ENCODE measurements around the gene CTSE. TPM values are rescaled to one million over a fixed set of nuclear protein-coding genes. Genes with fewer than 3 reads are reported as not detected.

CTSE gene
- total RNA-seq, 1 experiment from 2014 or later, result not detected

DNA sequence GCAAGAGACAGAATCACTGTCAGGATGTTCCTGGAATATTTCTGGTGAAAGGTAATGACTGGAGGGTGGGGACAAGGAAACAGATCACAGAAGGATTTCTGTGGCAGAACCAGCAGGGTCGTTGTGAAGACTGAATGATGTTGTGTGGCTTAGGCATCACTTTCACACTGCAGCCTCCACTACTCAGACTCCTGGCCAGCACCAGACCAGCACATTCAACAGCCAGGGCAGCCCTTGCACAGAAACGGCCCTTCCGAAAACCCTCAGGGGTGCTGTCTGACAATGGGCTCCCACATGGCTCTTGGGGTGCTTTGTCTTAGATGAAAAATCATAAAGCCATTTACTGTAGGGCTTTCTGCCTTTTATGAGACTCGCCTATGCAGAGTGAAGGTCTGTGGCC lies 16.7 kb downstream of the CTSE start:
- in situ Hi-C loops (cut with HindIII; ENCODE audit: low pct_unique_long_range_greater_than_20kb, low sequenced_read_pairs), result no loop called here
- intact Hi-C loops (cut with micrococcal nuclease; ENCODE audit: unreplicated experiment), result no loop called here
- ChIA-PET CTCF (no interaction called here), POLR2A (no interaction called here)
- Histone ChIP-seq H3K4me3 (ENCODE audit: low read depth in 2 of 2, low read length in 2 of 2) (no peak overlapping the region), H3K36me3 (ENCODE audit: control insufficient read depth, insufficient read depth, low read length) (no peaks in the 10 kb centered on the region), H3K27ac (ENCODE audit: low read length) (no peak overlapping the region), H3K4me1 (ENCODE audit: control insufficient read depth, insufficient read depth, low read length) (0 out of 2 replicates have a peak, but pooled peaks cover 6% of the 10 kb centered on the region), H3K9me3 (ENCODE audit: control insufficient read depth, insufficient read depth, low read depth, low read length) (no peaks in the 10 kb centered on the region), H3K27me3 (ENCODE audit: control insufficient read depth, insufficient read depth, low read length) (no peaks in the 10 kb centered on the region; the same call in 1 of the 2 replicates)
- ATAC-seq, result no peak
- BruUV-seq (replicated peaks), result no TSS peak
- no peak for DNase-seq (ENCODE audit: low read depth, low spot score)
- TF ChIP-seq, protein P1, sequence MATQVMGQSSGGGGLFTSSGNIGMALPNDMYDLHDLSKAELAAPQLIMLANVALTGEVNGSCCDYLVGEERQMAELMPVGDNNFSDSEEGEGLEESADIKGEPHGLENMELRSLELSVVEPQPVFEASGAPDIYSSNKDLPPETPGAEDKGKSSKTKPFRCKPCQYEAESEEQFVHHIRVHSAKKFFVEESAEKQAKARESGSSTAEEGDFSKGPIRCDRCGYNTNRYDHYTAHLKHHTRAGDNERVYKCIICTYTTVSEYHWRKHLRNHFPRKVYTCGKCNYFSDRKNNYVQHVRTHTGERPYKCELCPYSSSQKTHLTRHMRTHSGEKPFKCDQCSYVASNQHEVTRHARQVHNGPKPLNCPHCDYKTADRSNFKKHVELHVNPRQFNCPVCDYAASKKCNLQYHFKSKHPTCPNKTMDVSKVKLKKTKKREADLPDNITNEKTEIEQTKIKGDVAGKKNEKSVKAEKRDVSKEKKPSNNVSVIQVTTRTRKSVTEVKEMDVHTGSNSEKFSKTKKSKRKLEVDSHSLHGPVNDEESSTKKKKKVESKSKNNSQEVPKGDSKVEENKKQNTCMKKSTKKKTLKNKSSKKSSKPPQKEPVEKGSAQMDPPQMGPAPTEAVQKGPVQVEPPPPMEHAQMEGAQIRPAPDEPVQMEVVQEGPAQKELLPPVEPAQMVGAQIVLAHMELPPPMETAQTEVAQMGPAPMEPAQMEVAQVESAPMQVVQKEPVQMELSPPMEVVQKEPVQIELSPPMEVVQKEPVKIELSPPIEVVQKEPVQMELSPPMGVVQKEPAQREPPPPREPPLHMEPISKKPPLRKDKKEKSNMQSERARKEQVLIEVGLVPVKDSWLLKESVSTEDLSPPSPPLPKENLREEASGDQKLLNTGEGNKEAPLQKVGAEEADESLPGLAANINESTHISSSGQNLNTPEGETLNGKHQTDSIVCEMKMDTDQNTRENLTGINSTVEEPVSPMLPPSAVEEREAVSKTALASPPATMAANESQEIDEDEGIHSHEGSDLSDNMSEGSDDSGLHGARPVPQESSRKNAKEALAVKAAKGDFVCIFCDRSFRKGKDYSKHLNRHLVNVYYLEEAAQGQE (IDR thresholded peaks at IDR 0.05; ENCODE audit: insufficient read depth in 1 of 2, low read depth in 2 of 2, low read length in 1 of 2), result no peak
- no peak for TF ChIP-seq POLR2AphosphoS5 (IDR thresholded peaks at IDR 0.05; ENCODE audit: low read depth, low read length)
- TF ChIP-seq TCF7L2 (IDR thresholded peaks at IDR 0.05; ENCODE audit: low read depth, low read length), result no peak
- no peak for TF ChIP-seq SIN3A (IDR thresholded peaks at IDR 0.05; ENCODE audit: borderline replicate concordance, insufficient read depth, low read depth, low read length)
- TF ChIP-seq, protein P2, sequence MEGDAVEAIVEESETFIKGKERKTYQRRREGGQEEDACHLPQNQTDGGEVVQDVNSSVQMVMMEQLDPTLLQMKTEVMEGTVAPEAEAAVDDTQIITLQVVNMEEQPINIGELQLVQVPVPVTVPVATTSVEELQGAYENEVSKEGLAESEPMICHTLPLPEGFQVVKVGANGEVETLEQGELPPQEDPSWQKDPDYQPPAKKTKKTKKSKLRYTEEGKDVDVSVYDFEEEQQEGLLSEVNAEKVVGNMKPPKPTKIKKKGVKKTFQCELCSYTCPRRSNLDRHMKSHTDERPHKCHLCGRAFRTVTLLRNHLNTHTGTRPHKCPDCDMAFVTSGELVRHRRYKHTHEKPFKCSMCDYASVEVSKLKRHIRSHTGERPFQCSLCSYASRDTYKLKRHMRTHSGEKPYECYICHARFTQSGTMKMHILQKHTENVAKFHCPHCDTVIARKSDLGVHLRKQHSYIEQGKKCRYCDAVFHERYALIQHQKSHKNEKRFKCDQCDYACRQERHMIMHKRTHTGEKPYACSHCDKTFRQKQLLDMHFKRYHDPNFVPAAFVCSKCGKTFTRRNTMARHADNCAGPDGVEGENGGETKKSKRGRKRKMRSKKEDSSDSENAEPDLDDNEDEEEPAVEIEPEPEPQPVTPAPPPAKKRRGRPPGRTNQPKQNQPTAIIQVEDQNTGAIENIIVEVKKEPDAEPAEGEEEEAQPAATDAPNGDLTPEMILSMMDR (IDR thresholded peaks at IDR 0.05), result no peak

DNA sequence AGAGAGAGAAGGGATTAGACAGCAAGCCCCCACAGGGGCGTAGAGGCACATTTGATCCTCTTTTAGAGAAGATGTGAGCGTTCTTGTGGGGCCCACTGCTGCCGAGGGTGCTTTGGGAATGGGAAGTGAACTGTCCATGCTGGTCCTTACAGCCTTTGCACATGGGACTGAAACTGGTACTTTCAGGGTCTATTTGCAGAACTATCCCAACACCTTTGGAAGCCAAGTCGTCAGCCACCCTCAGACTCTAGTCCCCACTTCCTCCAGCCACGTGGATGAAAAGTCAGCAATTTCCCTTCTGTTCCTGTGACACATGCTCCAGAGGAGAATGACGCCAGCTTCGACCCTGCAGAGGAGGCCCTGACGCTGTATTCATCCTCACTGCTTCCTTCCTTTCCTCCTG lies 17.9 kb downstream of the CTSE start:
- intact Hi-C loops (cut with micrococcal nuclease; ENCODE audit: unreplicated experiment), result no loop called here
- ATAC-seq (no peak), DNase-seq (ENCODE audit: low read depth, low spot score) (no peak)
- ChIA-PET CTCF (interaction anchor here (0.7 kb wide), 1 partner anchor 20 kb away, joined by 3 read pairs; no protein-coding TSS in a partner anchor), POLR2A (no interaction called here)
- no TSS peak for BruUV-seq (replicated peaks)
- no peak overlapping the region for H3K27ac ChIP-seq (ENCODE audit: low read length)
- H3K9me3 ChIP-seq (ENCODE audit: control insufficient read depth, insufficient read depth, low read depth, low read length), result no peaks in the 10 kb centered on the region
- H3K27me3 ChIP-seq (ENCODE audit: control insufficient read depth, insufficient read depth, low read length), result no peaks in the 10 kb centered on the region
- TF ChIP-seq SIN3A (IDR thresholded peaks at IDR 0.05; ENCODE audit: borderline replicate concordance, insufficient read depth, low read depth, low read length) (no peak), TCF7L2 (IDR thresholded peaks at IDR 0.05; ENCODE audit: low read depth, low read length) (no peak), POLR2AphosphoS5 (IDR thresholded peaks at IDR 0.05; ENCODE audit: low read depth, low read length) (no peak)
- TF ChIP-seq, protein P1 (IDR thresholded peaks at IDR 0.05; ENCODE audit: insufficient read depth in 1 of 2, low read depth in 2 of 2, low read length in 1 of 2), result no peak
- TF ChIP-seq, protein P2 (IDR thresholded peaks at IDR 0.05), result no peak
- H3K4me3 ChIP-seq (ENCODE audit: low read depth in 2 of 2, low read length in 2 of 2), result no peak overlapping the region
- in situ Hi-C loops (cut with HindIII; ENCODE audit: low pct_unique_long_range_greater_than_20kb, low sequenced_read_pairs), result no loop called here
- H3K4me1 ChIP-seq (ENCODE audit: control insufficient read depth, insufficient read depth, low read length), result 0 out of 2 replicates have a peak, but pooled peaks cover 6% of the 10 kb centered on the region
- no peaks in the 10 kb centered on the region for H3K36me3 ChIP-seq (ENCODE audit: control insufficient read depth, insufficient read depth, low read length)

All from Panc1 (cell line).